GM19193 (cell line): Measurements from ENCODE around the gene FARS2.

Experiments used
- POLR2A ChIP-seq: IDR thresholded peaks from 4 replicates; pipeline ENCODE4 v1.6.1; 2011; ENCODE audit not compliant: insufficient read depth, insufficient read length; ENCODE audit errors: extremely low read depth

FARS2 gene

GRCh38 chr6:5537967-5538366 is 276.7 kb downstream of the FARS2 start:
- no peak for TF ChIP-seq POLR2A

- no peak for TF ChIP-seq POLR2A
These were observed 279.1 kb downstream of the FARS2 start for GRCh38 chr6:5540370-5540769.

- TF ChIP-seq POLR2A = no peak
These were observed 279.7 kb downstream of the FARS2 start for GRCh38 chr6:5541025-5541424.

GRCh38 chr6:5541751-5542432 is 280.6 kb downstream of the FARS2 start:
- no peak for TF ChIP-seq POLR2A

GRCh38 chr6:5547556-5547955 is 286.2 kb downstream of the FARS2 start:
- no peak for TF ChIP-seq POLR2A

GRCh38 chr6:5550631-5551030 is 289.3 kb downstream of the FARS2 start:
- no peak for TF ChIP-seq POLR2A

GRCh38 chr6:5552243-5552642 is 290.9 kb downstream of the FARS2 start:
- no peak for TF ChIP-seq POLR2A

- TF ChIP-seq POLR2A = no peak
These were observed 292.5 kb downstream of the FARS2 start for GRCh38 chr6:5553767-5554166.

- TF ChIP-seq POLR2A = no peak
These were observed 292.9 kb downstream of the FARS2 start for GRCh38 chr6:5554226-5554625.

GRCh38 chr6:5556011-5556410 is 294.7 kb downstream of the FARS2 start:
- TF ChIP-seq POLR2A = no peak

- no peak for TF ChIP-seq POLR2A
These were observed 296.2 kb downstream of the FARS2 start for GRCh38 chr6:5557506-5557905.

- TF ChIP-seq POLR2A = no peak
These were observed 298.3 kb downstream of the FARS2 start for GRCh38 chr6:5559651-5560050.

GRCh38 chr6:5562277-5562676 is 301.0 kb downstream of the FARS2 start:
- TF ChIP-seq POLR2A = no peak

GRCh38 chr6:5563086-5563485 is 301.8 kb downstream of the FARS2 start:
- no peak for TF ChIP-seq POLR2A

GRCh38 chr6:5565971-5566370 is 304.7 kb downstream of the FARS2 start:
- TF ChIP-seq POLR2A = no peak

GRCh38 chr6:5566718-5567117 is 305.4 kb downstream of the FARS2 start:
- TF ChIP-seq POLR2A = no peak

GRCh38 chr6:5567352-5567751 is 306.0 kb downstream of the FARS2 start:
- TF ChIP-seq POLR2A = no peak
